HL-60 (cell line): ENCODE measurements around the gene CFAP65.

Source experiments
- DNase-seq, 2 experiments: peaks; one replicate each; pipeline ENCODE4 v3.0.0-alpha.2; 2010 to 2020; ENCODE audit warnings: low read depth in 1 of 2, low spot score in 1 of 2
- H3K27ac ChIP-seq: fragments of 250-450 bp; sonication (Bioruptor Pico); replicated peaks from 2 replicates; pipeline ENCODE4 v1.5.1; 2020; ENCODE audit warnings: mild to moderate bottlenecking, moderate library complexity
- H3K27me3 ChIP-seq: fragments of 250-450 bp; sonication (Bioruptor Pico); 2 replicates; pipeline ENCODE4 v1.5.1; 2021; ENCODE audit warnings: mild to moderate bottlenecking, moderate library complexity; ENCODE audit not compliant: insufficient read depth, poor library complexity, severe bottlenecking
- H3K4me3 ChIP-seq: replicated peaks from 2 replicates; pipeline ENCODE4 v1.5.1; 2011; ENCODE audit warnings: mild to moderate bottlenecking, control low read depth, low read length; ENCODE audit not compliant: insufficient read depth
- CTCF ChIP-seq: IDR thresholded peaks from one replicate; pipeline ENCODE4 v1.5.1; 2011; ENCODE audit warnings: low read length, control low read depth, inconsistent platforms; ENCODE audit not compliant: insufficient read depth
- GABPA ChIP-seq: IDR thresholded peaks from 2 replicates; pipeline ENCODE4 v1.6.1; 2012; ENCODE audit warnings: low read depth
- POLR2AphosphoS5 ChIP-seq: IDR thresholded peaks from 2 replicates; pipeline ENCODE4 v1.6.1; 2012; ENCODE audit warnings: low read depth
- REST ChIP-seq: IDR thresholded peaks from 2 replicates; pipeline ENCODE4 v1.6.1; 2012; ENCODE audit warnings: low read depth; ENCODE audit not compliant: insufficient replicate concordance
- SPI1 ChIP-seq: IDR thresholded peaks from 2 replicates; pipeline ENCODE4 v1.6.1; 2012; ENCODE audit warnings: low read depth, mild to moderate bottlenecking, borderline replicate concordance

Gene CFAP65

GRCh38 chr2:219032051-219032745 lies 9.1 kb downstream of the CFAP65 start:
- TF ChIP-seq GABPA, result no peak
- TF ChIP-seq SPI1, result no peak
- TF ChIP-seq POLR2AphosphoS5, result no peak
- TF ChIP-seq REST, result no peak
- no peak for TF ChIP-seq CTCF
- DNase-seq, result no peak
- H3K4me3 ChIP-seq, result no peak overlapping the region
- no peak overlapping the region for H3K27ac ChIP-seq
- H3K27me3 ChIP-seq, result peaks cover 30% of the 10 kb centered on the region

GRCh38 chr2:219031005-219031738 lies 10.1 kb downstream of the CFAP65 start:
- TF ChIP-seq GABPA (no peak), SPI1 (no peak), REST (no peak), CTCF (no peak)
- no peak for DNase-seq
- Histone ChIP-seq H3K4me3 (no peak overlapping the region), H3K27ac (no peak overlapping the region), H3K27me3 (peaks cover 27% of the 10 kb centered on the region)

GRCh38 chr2:219030177-219030940 lies 11.0 kb downstream of the CFAP65 start:
- H3K27ac ChIP-seq, result no peak overlapping the region
- DNase-seq, result no peak
- no peak overlapping the region for H3K4me3 ChIP-seq
- no peak for TF ChIP-seq POLR2AphosphoS5
- TF ChIP-seq GABPA, result no peak
- no peak for TF ChIP-seq CTCF
- TF ChIP-seq REST, result no peak
- TF ChIP-seq SPI1, result no peak
- peaks cover 27% of the 10 kb centered on the region for H3K27me3 ChIP-seq
